Activated naive CD8-positive, alpha-beta T cell treated with anti-CD3 and anti-CD28 coated beads, Interleukin-2, amount 50 U/mL, for 16 hours (primary cell): ENCODE data around the gene CDKAL1.
"Not testable (repeated sequence)": the region's sequence is repeated elsewhere in the genome, so short reads cannot be mapped to it uniquely, and the experiment has no call there.

Experiments
- DNase-seq: peaks from one replicate; pipeline ENCODE4 v3.0.0-alpha.2; 2020; ENCODE audit warnings: low read depth, low spot score

The CDKAL1 gene

DNA sequence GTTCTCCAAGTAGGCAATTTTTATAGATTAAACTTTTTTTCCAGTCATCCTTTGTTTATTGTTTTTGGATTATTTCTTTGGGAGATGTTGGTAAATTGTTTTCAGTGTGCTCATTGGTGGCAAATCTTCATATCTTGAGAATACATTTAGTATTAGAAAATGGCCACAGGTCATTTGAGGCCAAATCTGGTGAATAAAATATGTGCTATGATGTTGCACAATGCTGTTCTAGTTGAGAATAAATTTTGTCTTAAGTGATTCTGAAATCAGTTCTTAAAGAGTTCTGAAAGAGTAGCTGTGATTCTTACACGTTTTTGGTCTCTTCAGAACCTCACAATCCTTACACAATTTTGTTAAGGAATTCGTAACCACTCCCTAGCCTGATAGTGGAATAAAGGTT is 20.1 kb downstream of the CDKAL1 start:
- DNase-seq = no peak

DNA sequence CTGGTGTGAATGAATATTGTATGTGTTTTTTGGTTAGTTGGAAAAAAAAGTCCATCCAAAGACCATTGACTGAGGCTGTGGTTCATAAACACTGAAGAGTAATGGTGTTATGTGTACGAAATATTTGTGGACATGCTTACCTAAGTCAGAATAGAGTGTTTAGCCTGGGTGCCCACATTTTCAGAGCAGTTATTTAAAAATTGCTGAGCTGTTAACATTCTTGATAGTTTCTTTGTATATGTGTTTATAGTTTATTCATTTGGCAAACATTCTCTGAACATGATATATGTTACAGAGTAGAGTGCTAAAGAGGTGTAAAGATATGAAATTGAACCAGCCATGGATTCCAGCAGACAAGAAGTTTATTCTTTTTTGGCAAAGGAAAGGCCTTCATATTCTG is 20.6 kb downstream of the CDKAL1 start:
- no peak for DNase-seq

DNA sequence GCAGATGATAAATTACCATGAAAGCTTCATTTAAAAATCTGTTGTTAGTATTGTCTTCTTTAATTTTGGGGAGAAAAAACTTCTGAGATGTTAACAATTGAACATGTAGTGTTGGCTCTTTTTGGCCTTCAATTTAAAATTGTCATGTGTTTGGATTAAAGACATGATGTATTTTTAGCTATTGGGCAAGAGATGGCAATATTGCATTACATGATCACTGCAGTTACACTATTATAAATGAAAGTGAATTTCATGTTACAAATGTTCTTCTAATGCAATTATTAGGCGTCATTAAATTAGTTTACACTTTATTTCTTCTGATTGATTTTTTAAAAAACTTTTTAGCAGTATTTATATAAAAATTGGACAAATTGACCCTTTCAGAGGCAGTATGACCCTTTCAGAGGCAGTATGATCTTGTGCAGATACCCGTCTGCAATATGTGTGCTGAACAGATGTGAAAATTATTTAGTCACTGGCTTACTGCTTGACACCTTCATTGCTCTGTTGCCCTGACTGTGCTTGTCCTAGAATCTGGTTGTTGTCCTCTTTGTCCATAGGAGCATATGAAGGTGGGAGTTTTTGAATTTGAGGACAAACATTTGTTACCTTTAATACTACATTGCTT is 25.8 kb downstream of the CDKAL1 start:
- DNase-seq = no peak

DNA sequence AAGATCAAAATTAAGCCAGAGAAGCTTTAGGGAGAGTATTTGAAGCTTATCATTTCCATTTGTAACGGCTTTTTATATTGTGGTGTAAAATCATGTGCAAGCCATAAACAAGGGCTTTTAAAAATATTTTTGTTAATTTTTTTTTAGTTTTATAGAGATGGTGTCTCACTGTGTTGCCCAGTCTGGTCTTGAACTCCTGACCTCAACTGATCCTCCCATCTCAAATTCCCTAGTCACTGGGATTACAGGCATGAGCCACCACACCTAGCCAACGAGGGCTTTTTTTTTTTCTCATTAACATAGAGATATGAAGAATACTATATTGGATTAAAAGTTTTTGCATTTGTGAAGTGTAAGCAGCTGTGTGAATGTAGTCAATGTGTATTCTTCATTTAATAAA is 29.1 kb downstream of the CDKAL1 start:
- DNase-seq = no peak

GRCh38 chr6:20564269-20564668 is 30.0 kb downstream of the CDKAL1 start:
- DNase-seq = no peak

GRCh38 chr6:20564777-20565176 is 30.5 kb downstream of the CDKAL1 start:
- no peak for DNase-seq

DNA sequence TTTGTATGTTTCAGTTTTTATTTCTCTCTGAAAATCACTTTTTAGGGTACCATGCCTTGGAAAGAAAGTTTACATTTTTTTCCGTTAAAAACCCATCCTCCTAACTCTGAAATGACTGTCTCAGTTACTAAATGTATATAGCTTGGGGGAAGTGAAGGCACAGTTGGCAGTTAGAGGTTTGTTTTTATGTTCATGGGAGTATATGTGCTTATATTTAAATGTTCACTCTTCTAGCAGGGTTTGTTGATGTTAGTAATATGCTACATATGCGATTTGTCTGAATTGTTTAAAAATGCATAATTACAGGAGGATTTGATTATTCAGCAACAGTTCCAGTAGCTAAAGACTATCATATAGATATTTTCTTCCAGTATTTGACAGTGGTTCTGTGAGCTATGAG is 31.1 kb downstream of the CDKAL1 start:
- DNase-seq = no peak

DNA sequence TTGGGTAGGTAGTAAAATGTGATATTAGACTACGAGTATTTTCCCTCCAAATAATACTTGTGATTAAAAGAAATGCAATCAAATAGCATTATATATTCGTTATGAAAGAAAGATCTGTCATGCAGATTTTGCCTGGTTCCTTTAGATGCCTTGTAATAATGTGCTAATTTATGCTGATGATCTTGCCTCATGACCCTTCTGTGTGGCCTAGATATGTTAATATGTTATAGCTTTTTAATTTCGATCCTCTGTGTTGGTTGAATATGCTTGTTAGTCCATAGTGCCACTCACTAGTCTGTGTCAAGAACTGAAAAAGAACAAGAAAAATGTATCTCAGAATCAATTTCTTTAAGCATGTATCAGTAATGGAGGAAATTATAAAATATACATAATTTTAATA is 31.9 kb downstream of the CDKAL1 start:
- no peak for DNase-seq

DNA sequence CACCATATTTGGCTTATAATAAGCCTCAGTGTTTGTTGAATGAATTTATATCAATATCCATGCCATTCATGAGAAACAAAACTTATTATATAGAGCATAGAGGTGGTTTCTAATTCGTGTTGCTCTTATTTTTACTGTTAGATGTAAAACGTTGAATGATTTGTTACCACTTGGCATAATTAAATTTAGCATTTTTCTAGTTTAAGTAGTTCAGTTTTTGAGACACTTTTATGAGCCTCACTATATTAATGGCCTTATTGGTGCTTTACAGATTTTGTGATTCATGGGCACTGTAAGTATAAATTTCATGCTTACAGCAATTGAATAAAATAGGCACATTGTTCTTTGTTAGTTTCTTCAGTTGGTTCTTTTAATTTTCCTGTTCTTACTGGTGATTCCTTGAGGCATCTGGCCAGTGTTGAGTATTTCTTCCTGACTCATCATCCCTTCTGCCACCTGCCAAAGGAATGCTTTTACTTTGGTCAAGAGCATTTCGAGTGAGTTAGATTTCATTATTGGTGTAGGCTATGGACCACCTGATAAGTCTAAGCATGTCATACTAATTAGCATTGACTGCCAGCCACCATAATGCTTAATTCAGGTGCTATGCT is 34.8 kb downstream of the CDKAL1 start:
- no peak for DNase-seq

DNA sequence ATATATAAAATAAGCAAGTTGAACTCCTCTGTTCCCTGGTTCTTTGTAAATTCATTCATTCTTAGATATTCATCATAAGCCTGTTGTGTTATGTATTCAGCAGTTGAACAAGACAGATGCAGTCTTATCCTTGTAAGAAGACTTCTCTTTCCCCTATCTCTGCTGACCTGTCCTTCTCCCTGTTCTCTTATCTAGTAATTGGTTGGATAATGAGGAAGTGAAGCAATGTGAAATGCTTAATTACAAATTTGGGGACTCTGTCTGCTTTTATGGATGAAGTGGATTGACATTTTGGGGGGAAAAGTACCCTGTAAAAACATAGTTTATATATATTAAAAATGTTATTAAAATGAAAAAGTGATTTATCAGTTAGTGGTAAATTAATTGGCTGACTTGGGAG is 37.0 kb downstream of the CDKAL1 start:
- DNase-seq = no peak

DNA sequence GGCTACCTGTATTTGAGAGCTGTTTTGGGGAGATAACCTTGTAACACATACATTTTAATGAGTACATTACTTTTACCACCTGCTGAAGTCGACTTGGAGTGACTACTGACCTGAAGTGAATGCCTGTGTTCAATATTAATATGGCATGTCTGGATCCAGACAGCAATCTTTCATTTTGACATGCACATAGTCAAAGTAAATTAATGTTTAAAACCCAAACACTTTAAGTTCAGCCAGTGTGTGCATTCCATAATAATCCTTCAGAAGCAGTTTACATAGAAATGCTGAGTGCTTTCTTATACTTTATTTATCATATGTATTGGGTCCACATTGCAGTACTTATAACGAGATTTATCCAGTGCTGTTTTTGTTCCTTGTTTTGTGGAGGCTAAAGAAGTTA is 38.0 kb downstream of the CDKAL1 start:
- DNase-seq = no peak

- no peak for DNase-seq
Measured at GRCh38 chr6:20572940-20573339, 38.7 kb downstream of the CDKAL1 start.

- DNase-seq = no peak
Measured at GRCh38 chr6:20574355-20574754, 40.1 kb downstream of the CDKAL1 start.

GRCh38 chr6:20575125-20575524 is 40.9 kb downstream of the CDKAL1 start:
- DNase-seq = no peak

DNA sequence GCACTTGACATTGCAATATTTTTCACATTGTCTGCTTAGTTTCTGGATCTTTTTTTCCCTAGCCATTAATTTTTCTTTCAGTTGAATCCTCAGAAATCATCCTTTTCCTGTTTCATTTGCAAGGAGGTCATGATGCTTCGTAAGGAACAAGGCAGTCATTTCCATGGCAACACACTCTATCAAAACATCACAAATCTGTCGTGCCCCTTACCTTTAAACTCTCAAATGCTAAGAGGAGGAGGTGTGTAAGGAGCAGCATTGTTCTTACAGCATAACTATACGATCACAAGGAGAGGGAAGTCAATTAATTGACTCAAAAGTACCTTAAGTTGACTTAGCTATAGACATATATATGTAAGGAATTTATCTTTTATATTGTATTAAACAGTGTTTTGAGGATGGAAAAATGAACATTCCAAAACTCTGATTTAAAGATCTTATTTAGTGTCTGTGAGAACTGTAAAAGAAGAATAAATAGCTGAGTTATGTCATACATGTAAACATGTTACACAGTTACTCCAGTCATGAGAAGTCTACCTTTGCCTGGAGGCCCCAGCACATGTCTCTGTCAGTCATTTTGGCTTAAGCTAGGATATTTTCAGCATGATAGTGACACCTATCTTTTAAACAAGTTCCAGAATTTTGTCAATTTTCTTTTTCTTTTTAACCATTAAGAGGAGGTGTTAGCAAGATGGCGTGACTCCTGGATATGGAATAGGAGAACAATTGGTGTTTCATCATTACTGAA is 41.6 kb downstream of the CDKAL1 start:
- DNase-seq = no peak

DNA sequence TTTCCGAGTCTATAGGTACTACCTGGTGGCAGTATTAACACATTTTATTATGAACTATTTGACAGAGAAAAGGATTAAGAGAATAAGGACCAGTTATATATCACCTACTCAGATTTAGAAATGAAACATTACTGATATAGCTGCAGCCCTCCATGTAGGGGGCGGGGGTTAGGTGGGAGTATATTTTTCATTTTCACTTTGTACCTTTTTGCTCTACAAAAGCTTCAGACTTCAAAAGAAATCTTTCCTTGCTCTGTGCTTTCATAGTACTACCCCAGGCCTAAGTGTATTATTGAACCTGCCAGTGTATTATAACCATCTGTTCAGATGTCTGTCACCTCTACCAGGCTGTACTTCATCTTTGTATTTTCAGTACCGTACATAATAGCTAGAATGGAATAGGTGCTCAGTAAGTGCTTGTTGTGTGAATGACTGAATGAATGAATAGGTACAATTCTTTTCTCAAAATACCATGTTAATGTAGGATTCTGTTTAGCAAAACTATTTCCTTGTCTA is 43.0 kb downstream of the CDKAL1 start:
- no peak for DNase-seq

DNA sequence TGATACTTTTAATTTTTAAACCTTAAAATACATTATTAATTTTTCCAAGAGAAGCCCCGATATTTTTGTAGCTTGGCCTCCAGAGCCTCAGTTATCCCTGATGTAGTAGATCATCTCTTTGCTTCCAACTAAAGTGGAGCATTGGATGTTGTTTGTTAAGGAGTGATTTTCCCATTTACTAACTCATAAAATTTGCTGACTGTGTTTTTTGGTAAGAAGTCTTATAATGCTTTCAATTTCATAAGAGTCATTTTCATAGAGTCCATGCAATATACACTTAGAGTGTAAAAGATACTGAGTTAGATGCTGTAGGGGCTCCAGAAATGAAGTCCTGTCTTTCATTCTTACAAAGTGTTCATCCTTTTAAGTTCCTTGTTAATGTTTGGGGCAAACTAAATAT is 46.8 kb downstream of the CDKAL1 start:
- no peak for DNase-seq

DNA sequence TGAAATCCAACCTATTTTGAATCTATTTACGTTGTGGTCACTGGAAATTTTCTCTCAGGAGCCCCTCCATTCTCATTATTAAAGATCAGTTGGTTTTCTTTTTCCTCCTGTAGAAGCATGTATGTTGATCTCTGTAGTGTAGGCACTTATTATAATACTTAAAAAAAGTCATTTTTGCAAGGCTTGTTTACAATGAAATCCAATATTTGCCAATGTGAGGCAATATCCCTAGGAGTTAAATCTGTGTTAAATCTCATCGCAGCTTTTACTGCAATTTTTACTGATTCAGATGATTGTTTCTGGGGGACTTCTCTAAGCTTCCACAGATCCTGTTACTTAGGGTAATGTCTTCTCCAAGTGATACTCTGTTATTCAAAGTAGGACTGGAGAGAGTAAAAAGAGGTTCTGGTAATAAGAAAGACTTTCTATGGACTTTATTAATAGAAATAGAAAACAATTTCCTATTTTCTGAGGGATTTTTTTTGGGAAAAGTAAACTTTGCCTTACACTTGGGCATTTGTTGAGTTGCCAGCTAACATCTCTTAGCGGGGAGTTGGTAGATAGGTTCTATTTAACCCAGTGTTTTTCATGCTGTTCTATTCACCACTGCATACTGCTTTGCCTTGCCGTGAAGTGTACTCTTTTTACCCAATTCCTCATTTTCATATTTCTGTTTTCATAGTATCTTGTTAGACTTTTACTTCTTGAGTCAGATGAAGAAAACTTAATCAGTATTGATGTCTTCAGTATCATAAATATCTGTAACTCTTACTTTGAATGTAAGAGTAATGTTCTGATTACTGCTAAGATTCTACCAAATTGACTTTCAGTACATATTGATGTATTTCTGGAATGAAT is 48.6 kb downstream of the CDKAL1 start:
- DNase-seq = no peak

- DNase-seq = no peak
Measured at GRCh38 chr6:20583444-20583800, 49.2 kb downstream of the CDKAL1 start.

DNA sequence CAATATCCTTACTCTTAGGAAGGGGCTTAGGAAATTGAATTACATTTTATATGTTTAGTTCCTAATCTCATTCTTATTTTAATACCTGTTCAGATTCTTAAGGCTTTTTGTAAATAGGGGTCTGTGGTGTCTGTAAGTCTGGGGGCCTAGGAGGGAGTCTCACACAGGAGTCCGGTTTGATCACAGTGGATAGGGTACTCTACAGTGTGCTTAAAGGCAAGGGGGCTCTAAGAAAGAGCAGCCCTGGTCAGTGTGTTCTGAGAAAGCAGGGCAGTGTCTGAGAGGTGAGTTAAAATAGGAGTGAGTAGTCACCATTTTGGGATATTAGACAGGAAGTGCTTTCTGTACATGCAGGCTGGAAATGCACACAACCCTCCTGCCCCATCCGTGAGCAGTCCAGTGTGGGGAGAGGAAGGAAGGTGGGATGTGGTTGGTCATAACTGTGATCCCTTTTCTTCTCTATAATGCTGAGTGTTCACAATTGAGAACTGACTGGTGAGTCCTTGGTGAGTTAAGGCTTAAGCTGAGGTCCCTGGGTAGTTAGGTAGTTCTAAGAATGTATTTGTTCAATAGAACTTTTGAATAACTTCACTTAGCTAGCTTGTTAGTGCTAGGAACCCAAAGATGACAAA is 50.0 kb downstream of the CDKAL1 start:
- no peak for DNase-seq

DNA sequence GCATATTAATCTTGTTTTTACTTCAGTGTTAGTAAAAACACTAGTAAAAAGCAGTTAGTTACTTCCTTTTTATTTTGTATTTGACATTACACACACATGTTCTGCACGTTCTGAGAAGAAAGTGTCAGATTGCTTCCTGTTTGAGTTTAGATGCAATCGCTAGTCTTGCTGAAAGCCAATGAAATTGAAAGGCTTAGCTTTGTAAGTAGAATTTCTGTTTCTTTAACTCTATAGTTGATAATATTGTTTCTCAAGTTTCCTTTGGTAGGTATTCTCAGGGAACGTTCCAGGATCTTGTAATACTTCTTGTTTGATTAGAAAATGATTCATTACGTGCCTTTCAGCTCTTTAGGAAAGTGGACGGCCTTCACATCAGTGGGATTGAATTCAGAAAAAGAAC is 55.0 kb downstream of the CDKAL1 start:
- DNase-seq = no peak

- DNase-seq = not testable (repeated sequence)
Measured at GRCh38 chr6:20590476-20590875, 56.2 kb downstream of the CDKAL1 start.
